Osteoblast (primary cell): ENCODE measurements around the gene TRIM37. TPM values are rescaled to one million over a fixed set of nuclear protein-coding genes. Genes with fewer than 3 reads are reported as not detected.
"Not testable (repeated sequence)": the region's sequence is repeated elsewhere in the genome, so short reads cannot be mapped to it uniquely, and the experiment has no call there.

Experiments
- DNase-seq: peaks from one replicate; pipeline ENCODE4 v3.0.0; 2011; ENCODE audit warnings: low spot score, mixed read lengths; ENCODE audit not compliant: insufficient read length; ENCODE audit errors: missing footprints
- H2AFZ ChIP-seq: 2 replicates; pipeline ENCODE4 v1.6.0; 2011; ENCODE audit warnings: mild to moderate bottlenecking, low read length
- H3K27ac ChIP-seq: 2 replicates; pipeline ENCODE4 v1.5.1; 2011; ENCODE audit warnings: mild to moderate bottlenecking, low read depth, low read length, moderate library complexity
- H3K27me3 ChIP-seq: 2 replicates; pipeline ENCODE4 v1.6.0; 2012; ENCODE audit warnings: mild to moderate bottlenecking, control low read depth, inconsistent platforms, low read length, moderate library complexity; ENCODE audit not compliant: insufficient read depth
- H3K36me3 ChIP-seq: 2 replicates; pipeline ENCODE4 v1.5.1; 2011; ENCODE audit warnings: mild to moderate bottlenecking, low read length, control low read depth, moderate library complexity; ENCODE audit not compliant: insufficient read depth
- H3K4me1 ChIP-seq: 2 replicates; pipeline ENCODE4 v1.5.1; 2011; ENCODE audit warnings: mild to moderate bottlenecking, low read length, control low read depth, moderate library complexity; ENCODE audit not compliant: insufficient read depth
- H3K4me2 ChIP-seq: 2 replicates; pipeline ENCODE4 v1.6.0; 2011; ENCODE audit warnings: mild to moderate bottlenecking, low read length; ENCODE audit not compliant: insufficient read depth
- H3K4me3 ChIP-seq: fragments of 200-600 bp; sonication (generic); 3 replicates; pipeline ENCODE4 v1.5.1; 2012; ENCODE audit warnings: mild to moderate bottlenecking, low read length, inconsistent platforms; ENCODE audit not compliant: insufficient read depth
- H3K79me2 ChIP-seq: 2 replicates; pipeline ENCODE4 v1.6.0; 2012; ENCODE audit warnings: mild to moderate bottlenecking, low read length, control low read depth, inconsistent platforms; ENCODE audit not compliant: insufficient read depth
- H3K9me3 ChIP-seq: 2 replicates; pipeline ENCODE4 v1.5.1; 2011; ENCODE audit warnings: low read depth, low read length, control low read depth
- H4K20me1 ChIP-seq: 2 replicates; pipeline ENCODE4 v1.6.0; 2012; ENCODE audit warnings: mild to moderate bottlenecking, low read length, control low read depth; ENCODE audit not compliant: insufficient read depth
- CTCF ChIP-seq: IDR thresholded peaks from 2 replicates; pipeline ENCODE4 v1.5.1; 2011; ENCODE audit warnings: mild to moderate bottlenecking, low read depth, low read length, moderate library complexity; ENCODE audit errors: extremely low read depth
- total RNA-seq: library from RNA; depleted of rRNA; stranded (reverse); fragments of >200 nt; gene quantifications from 2 replicates; pipeline ENCODE4 v1.2.3, GENCODE V29; 2012

Gene TRIM37
- total RNA-seq, 1 donor = 40.5 TPM

- peaks cover 91% of the 10 kb centered on the region for H3K79me2 ChIP-seq
- no peak for DNase-seq
- peaks cover 2% of the 10 kb centered on the region for H4K20me1 ChIP-seq
- no peaks in the 10 kb centered on the region for H3K4me1 ChIP-seq
- H3K27me3 ChIP-seq = no peaks in the 10 kb centered on the region
- no peak overlapping the region for H3K27ac ChIP-seq
- H3K4me3 ChIP-seq = no peak overlapping the region
- no peaks in the 10 kb centered on the region for H3K36me3 ChIP-seq
- H2AFZ ChIP-seq = no peak overlapping the region
- no peak for TF ChIP-seq CTCF
- no peak overlapping the region for H3K4me2 ChIP-seq
- H3K9me3 ChIP-seq = no peaks in the 10 kb centered on the region
Observed at GRCh38 chr17:59139939-59140338, 33.3 kb upstream of the TRIM37 start.

- H3K4me2 ChIP-seq, H3K9me3 ChIP-seq, H3K4me1 ChIP-seq, H4K20me1 ChIP-seq, H3K27ac ChIP-seq, H2AFZ ChIP-seq, H3K36me3 ChIP-seq, H3K27me3 ChIP-seq, DNase-seq, H3K4me3 ChIP-seq: not testable (repeated sequence)
- peaks cover 91% of the 10 kb centered on the region for H3K79me2 ChIP-seq
Observed at GRCh38 chr17:59138339-59138738, 31.7 kb upstream of the TRIM37 start.

GRCh38 chr17:59131131-59131530 lies 24.5 kb upstream of the TRIM37 start:
- DNase-seq = no peak
- no peak for TF ChIP-seq CTCF

GRCh38 chr17:59129814-59130213 lies 23.1 kb upstream of the TRIM37 start:
- no peaks in the 10 kb centered on the region for H3K9me3 ChIP-seq
- no peak overlapping the region for H3K27ac ChIP-seq
- H3K4me3 ChIP-seq = no peak overlapping the region
- H2AFZ ChIP-seq = no peak overlapping the region
- peaks cover 20% of the 10 kb centered on the region for H3K36me3 ChIP-seq
- H3K4me2 ChIP-seq = no peak overlapping the region
- H3K79me2 ChIP-seq = peaks cover 56% of the 10 kb centered on the region
- no peak for DNase-seq
- TF ChIP-seq CTCF = no peak
- H4K20me1 ChIP-seq = no peaks in the 10 kb centered on the region
- no peaks in the 10 kb centered on the region for H3K4me1 ChIP-seq
- no peaks in the 10 kb centered on the region for H3K27me3 ChIP-seq

More at GRCh38 chr17:59131131-59131530, 24.5 kb upstream of the TRIM37 start:
- no peak overlapping the region for H3K4me2 ChIP-seq
- no peak overlapping the region for H3K27ac ChIP-seq
- H4K20me1 ChIP-seq = no peaks in the 10 kb centered on the region
- peaks cover 20% of the 10 kb centered on the region for H3K36me3 ChIP-seq
- H3K27me3 ChIP-seq = no peaks in the 10 kb centered on the region
- no peaks in the 10 kb centered on the region for H3K4me1 ChIP-seq
- H2AFZ ChIP-seq = no peak overlapping the region
- no peak overlapping the region for H3K4me3 ChIP-seq
- no peaks in the 10 kb centered on the region for H3K9me3 ChIP-seq
- peaks cover 63% of the 10 kb centered on the region for H3K79me2 ChIP-seq
